Effector memory CD8-positive, alpha-beta T cell (primary cell): Measurements from ENCODE around the gene ADCY3.
A peak's percentile ranks its signal among the peaks of the same experiment; 100 is the strongest.

Experiments
- ATAC-seq: fragments of 150-1000 bp; cut with Tn5 transposase; replicated peaks from 2 replicates; pipeline ENCODE4 v1.10.0; 2021; ENCODE audit warnings: mild to moderate bottlenecking, moderate library complexity
- DNase-seq, 3 experiments: peaks; one replicate each; pipeline ENCODE4 v3.0.0; 2021
- H3K27ac Mint-ChIP-seq, 2 donors: one replicate each; pipeline ENCODE4 v1.8.0; 2022; ENCODE audit warnings: mild to moderate bottlenecking in 2 of 2, mixed read lengths in 2 of 2, moderate library complexity in 2 of 2
- H3K27me3 Mint-ChIP-seq, 2 donors: one replicate each; pipeline ENCODE4 v1.8.0; 2022; ENCODE audit warnings: mixed read lengths in 2 of 2
- H3K36me3 Mint-ChIP-seq: one replicate; pipeline ENCODE4 v1.8.0; 2022; ENCODE audit warnings: mild to moderate bottlenecking, moderate library complexity, mixed read lengths; ENCODE audit not compliant: insufficient read depth
- H3K4me1 Mint-ChIP-seq, 2 donors: one replicate each; pipeline ENCODE4 v1.8.0; 2022; ENCODE audit warnings: low read depth in 2 of 2, mixed read lengths in 2 of 2
- H3K4me3 Mint-ChIP-seq, 2 donors: one replicate each; pipeline ENCODE4 v1.8.0; 2022; ENCODE audit warnings: mild to moderate bottlenecking in 2 of 2, mixed read lengths in 2 of 2, moderate library complexity in 2 of 2
- H3K9me3 Mint-ChIP-seq, 2 donors: one replicate each; pipeline ENCODE4 v1.8.0; 2022; ENCODE audit warnings: mixed read lengths in 2 of 2

ADCY3 gene

DNA sequence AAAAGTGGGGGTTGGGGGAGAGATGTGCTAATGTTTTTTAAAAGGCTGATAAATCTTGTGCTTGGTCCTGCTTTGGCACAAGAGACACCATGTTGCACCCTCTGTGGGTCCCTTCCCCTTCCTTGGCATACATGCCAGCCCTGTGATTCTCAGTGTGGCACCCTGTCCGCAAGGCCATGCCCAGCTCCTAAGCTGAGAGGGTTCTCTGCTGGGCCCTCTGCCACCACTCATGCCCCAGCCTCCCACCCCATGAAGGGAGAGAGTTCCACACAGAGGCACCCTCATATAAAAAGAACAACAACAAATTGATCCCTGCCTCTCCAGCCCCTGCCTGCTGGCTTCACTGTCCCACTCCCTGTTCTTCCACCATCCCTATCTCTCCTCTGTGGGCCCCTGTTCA, 2.5 kb upstream of the ADCY3 start:
- Mint-ChIP-seq H3K36me3 (peaks cover 8% of the 10 kb centered on the region), H3K4me3 (no peak overlapping the region), H3K27ac (no peak overlapping the region), H3K27me3 (no peaks in the 10 kb centered on the region), H3K4me1 (peaks cover 23 to 24% of the 10 kb centered on the region in 2 donors), H3K9me3 (no peaks in the 10 kb centered on the region)
- DNase-seq (no peak), ATAC-seq (no peak)

DNA sequence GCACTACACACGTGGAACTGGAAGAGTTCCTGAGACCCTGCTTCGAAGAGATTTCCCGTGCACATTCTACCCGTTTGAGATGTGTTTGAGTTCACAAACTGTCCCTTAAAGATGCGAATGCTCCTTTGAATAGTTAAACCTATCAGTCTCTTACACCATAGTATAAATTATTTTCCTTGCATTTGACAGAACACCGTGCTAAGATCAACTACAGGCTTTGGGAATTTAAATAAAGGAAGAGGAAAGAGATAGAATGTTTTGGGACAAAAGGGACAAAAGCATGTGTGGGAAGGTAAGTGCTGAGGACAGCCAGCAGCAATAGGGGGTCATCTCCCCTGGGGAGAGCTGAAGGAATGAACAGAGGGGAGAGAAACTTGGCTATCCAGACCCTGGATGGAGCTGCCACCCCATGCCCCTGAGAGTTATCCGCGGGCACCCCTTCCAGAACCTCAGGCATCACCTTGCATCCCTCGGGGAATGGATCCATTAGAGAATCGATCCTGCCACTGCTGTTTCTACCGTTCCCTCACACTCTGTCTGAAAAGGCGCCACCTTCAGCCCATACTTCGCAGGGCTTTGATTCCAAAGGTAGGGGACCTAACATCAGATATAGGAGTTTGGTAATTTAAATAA, 888 bp upstream of the ADCY3 start:
- ATAC-seq (no peak), DNase-seq (no peak)
- Mint-ChIP-seq H3K36me3 (peaks cover 8% of the 10 kb centered on the region), H3K27me3 (no peaks in the 10 kb centered on the region), H3K4me1 (peaks cover 30% of the 10 kb centered on the region in 2 donors), H3K9me3 (no peaks in the 10 kb centered on the region), H3K4me3 (peak overlapping the region; percentile 71 to 73), H3K27ac (peak overlapping the region; percentile 29 to 50)

DNA sequence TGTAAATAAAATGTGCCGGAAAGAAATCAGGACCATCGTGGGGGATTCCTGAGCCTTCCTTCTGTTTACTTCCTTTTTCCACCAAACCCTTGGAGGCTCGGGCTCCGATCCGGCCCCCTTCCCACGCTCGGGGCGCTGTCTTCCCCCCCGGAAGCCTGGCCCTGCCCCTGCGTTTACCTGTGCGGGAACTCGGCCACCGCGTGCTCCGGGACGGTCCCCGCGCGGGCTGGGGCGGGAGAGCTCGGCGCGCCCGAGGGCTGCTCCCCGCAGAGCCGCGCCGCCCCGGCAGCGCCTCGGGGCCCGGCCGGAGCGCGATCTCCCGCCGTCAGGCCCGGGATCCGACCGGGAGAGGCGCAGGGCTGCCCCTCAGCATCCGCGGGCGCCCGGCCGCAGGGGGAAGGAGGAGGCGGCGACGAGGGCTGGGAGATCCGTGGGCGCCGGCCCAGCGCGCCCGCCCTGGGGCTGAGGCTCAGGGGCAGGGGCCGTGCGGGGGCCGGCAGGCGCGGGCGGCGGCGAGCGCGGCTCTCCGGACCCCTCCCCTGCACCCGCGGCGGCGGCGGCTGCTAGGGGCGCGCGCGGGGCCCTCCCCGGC, 435 bp downstream of the ADCY3 start:
- Mint-ChIP-seq H3K27ac (peak overlapping the region; percentile 78 to 92), H3K4me3 (peak overlapping the region; percentile 82 to 91), H3K27me3 (no peaks in the 10 kb centered on the region), H3K36me3 (peaks cover 8% of the 10 kb centered on the region), H3K4me1 (peaks cover 35% of the 10 kb centered on the region in 2 donors), H3K9me3 (no peaks in the 10 kb centered on the region)
- ATAC-seq (peak; percentile 18), DNase-seq (no peak)

GRCh38 chr2:24919037-24919505, 966 bp downstream of the ADCY3 start:
- Mint-ChIP-seq H3K27ac (peak overlapping the region; percentile 78 to 92), H3K36me3 (peaks cover 8% of the 10 kb centered on the region), H3K4me3 (peak overlapping the region; percentile 82 to 91), H3K9me3 (no peaks in the 10 kb centered on the region), H3K4me1 (peaks cover 35% of the 10 kb centered on the region in 2 donors), H3K27me3 (no peaks in the 10 kb centered on the region)
- peak; percentile 71 for ATAC-seq
- DNase-seq, result peak; percentile 61 to 66 (median 65)

- Mint-ChIP-seq H3K36me3 (peaks cover 8% of the 10 kb centered on the region), H3K27ac (peak overlapping the region; percentile 78 to 92)
- no peak for ATAC-seq
Measured at GRCh38 chr2:24918326-24919036, 1.6 kb downstream of the ADCY3 start.

GRCh38 chr2:24917731-24918325, 2.2 kb downstream of the ADCY3 start:
- Mint-ChIP-seq H3K27ac (peak overlapping the region in 1 of 2 donors; percentile 78), H3K4me3 (peak overlapping the region; percentile 82 to 91), H3K27me3 (no peaks in the 10 kb centered on the region), H3K4me1 (peaks cover 39 to 40% of the 10 kb centered on the region in 2 donors), H3K9me3 (no peaks in the 10 kb centered on the region), H3K36me3 (peaks cover 8% of the 10 kb centered on the region)
- DNase-seq, result no peak
- no peak for ATAC-seq

More at GRCh38 chr2:24918326-24919036, 1.6 kb downstream of the ADCY3 start:
- H3K4me3 Mint-ChIP-seq, result peak overlapping the region; percentile 82 to 91
- no peak for DNase-seq
- no peaks in the 10 kb centered on the region for H3K9me3 Mint-ChIP-seq
- H3K27me3 Mint-ChIP-seq, result no peaks in the 10 kb centered on the region
- peaks cover 35% of the 10 kb centered on the region in 2 donors for H3K4me1 Mint-ChIP-seq

- H3K36me3 Mint-ChIP-seq, result peaks cover 8% of the 10 kb centered on the region
- no peak for DNase-seq
- no peaks in the 10 kb centered on the region for H3K27me3 Mint-ChIP-seq
- ATAC-seq, result no peak
- no peak overlapping the region for H3K27ac Mint-ChIP-seq
- H3K9me3 Mint-ChIP-seq, result no peaks in the 10 kb centered on the region
- peak overlapping the region; percentile 23 to 91 for H3K4me3 Mint-ChIP-seq
- H3K4me1 Mint-ChIP-seq, result peaks cover 39 to 40% of the 10 kb centered on the region in 2 donors
Measured at GRCh38 chr2:24917086-24917485, 3.0 kb downstream of the ADCY3 start.

DNA sequence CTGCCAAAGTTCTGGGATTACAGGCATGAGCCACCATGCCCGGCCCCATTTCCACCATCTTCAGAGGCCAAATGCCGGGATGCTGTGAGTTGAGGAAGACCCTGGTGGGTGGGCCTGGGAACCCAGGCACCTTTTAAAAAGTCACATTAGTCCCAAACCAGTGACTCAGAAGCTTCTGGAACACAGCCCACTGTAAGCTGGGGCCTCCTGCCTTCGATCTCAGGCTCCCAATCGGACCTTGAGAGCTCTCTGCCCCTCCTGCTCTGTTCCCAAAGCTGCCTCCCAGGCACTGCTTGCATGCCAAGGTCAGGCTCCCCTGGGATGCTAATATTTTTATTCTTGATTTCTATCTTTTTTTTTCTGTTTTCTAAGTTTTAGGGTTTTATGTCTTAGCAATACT, 4.2 kb downstream of the ADCY3 start:
- no peaks in the 10 kb centered on the region for H3K27me3 Mint-ChIP-seq
- ATAC-seq (no peak), DNase-seq (no peak)
- peaks cover 35% of the 10 kb centered on the region in 2 donors for H3K4me1 Mint-ChIP-seq
- H3K4me3 Mint-ChIP-seq, result no peak overlapping the region
- peaks cover 5% of the 10 kb centered on the region for H3K36me3 Mint-ChIP-seq
- H3K9me3 Mint-ChIP-seq, result no peaks in the 10 kb centered on the region
- no peak overlapping the region for H3K27ac Mint-ChIP-seq

DNA sequence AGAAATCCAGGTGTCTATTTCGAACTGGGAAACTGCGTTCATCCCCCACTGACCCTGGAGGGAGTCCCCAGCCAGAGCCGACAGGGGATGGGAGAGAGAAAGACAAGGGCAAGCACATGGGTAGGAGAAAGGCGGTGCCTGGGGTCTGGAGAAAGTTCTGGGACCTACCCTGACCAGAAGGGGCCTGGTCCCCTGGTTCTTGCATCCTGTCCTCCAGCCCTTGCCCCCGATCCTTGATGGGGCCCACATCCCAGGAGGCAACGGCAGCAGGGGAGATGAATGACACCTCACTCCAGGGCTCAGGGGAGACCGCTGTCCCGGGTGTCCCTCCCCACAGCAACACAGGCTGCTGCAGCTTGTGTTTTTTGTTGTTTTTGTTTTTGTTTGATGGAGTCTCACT, 4.9 kb downstream of the ADCY3 start:
- Mint-ChIP-seq H3K9me3 (no peaks in the 10 kb centered on the region), H3K27ac (no peak overlapping the region), H3K4me1 (peaks cover 32 to 33% of the 10 kb centered on the region in 2 donors), H3K36me3 (peaks cover 5% of the 10 kb centered on the region), H3K4me3 (no peak overlapping the region), H3K27me3 (no peaks in the 10 kb centered on the region)
- DNase-seq, result no peak
- ATAC-seq, result no peak

GRCh38 chr2:24914713-24915112, 5.3 kb downstream of the ADCY3 start:
- peaks cover 5% of the 10 kb centered on the region for H3K36me3 Mint-ChIP-seq
- H3K9me3 Mint-ChIP-seq, result no peaks in the 10 kb centered on the region
- H3K27ac Mint-ChIP-seq, result no peak overlapping the region
- DNase-seq, result no peak
- H3K4me1 Mint-ChIP-seq, result peaks cover 32 to 34% of the 10 kb centered on the region in 2 donors
- H3K27me3 Mint-ChIP-seq, result no peaks in the 10 kb centered on the region
- H3K4me3 Mint-ChIP-seq, result no peak overlapping the region
- no peak for ATAC-seq

GRCh38 chr2:24913911-24914310, 6.1 kb downstream of the ADCY3 start:
- no peaks in the 10 kb centered on the region for H3K36me3 Mint-ChIP-seq
- peaks cover 31% of the 10 kb centered on the region in 2 donors for H3K4me1 Mint-ChIP-seq
- no peak for ATAC-seq
- H3K27ac Mint-ChIP-seq, result peak overlapping the region; percentile 16 to 26
- H3K27me3 Mint-ChIP-seq, result no peaks in the 10 kb centered on the region
- H3K4me3 Mint-ChIP-seq, result no peak overlapping the region
- DNase-seq, result no peak
- no peaks in the 10 kb centered on the region for H3K9me3 Mint-ChIP-seq

GRCh38 chr2:24912986-24913385, 7.1 kb downstream of the ADCY3 start:
- no peaks in the 10 kb centered on the region for H3K27me3 Mint-ChIP-seq
- ATAC-seq, result no peak
- H3K9me3 Mint-ChIP-seq, result no peaks in the 10 kb centered on the region
- H3K27ac Mint-ChIP-seq, result no peak overlapping the region
- H3K4me1 Mint-ChIP-seq, result peaks cover 24 to 25% of the 10 kb centered on the region in 2 donors
- H3K36me3 Mint-ChIP-seq, result no peaks in the 10 kb centered on the region
- no peak overlapping the region for H3K4me3 Mint-ChIP-seq
- DNase-seq, result no peak

GRCh38 chr2:24912523-24912922, 7.5 kb downstream of the ADCY3 start:
- Mint-ChIP-seq H3K27me3 (no peaks in the 10 kb centered on the region), H3K36me3 (no peaks in the 10 kb centered on the region), H3K9me3 (no peaks in the 10 kb centered on the region), H3K4me3 (no peak overlapping the region), H3K27ac (no peak overlapping the region), H3K4me1 (peaks cover 19 to 21% of the 10 kb centered on the region in 2 donors)
- ATAC-seq (no peak), DNase-seq (no peak)
